ENCODE results near the gene LCN9. TPM values are rescaled to one million over a fixed set of nuclear protein-coding genes. Genes with fewer than 3 reads are reported as not detected.

The LCN9 gene
- total RNA-seq, 1 experiment from 2014 or later, result not detected

Other genes starting within 250 kb of the LCN9 start
- 22.6 and 30.6 TPM in 2 replicates for gene PPP1R26, start 183.5 kb upstream of the LCN9 start, total RNA-seq (2014; rRNA removed)
- 62.4 and 73.4 TPM in 2 replicates for gene MRPS2, start 162.6 kb upstream of the LCN9 start, total RNA-seq (2014; rRNA removed)
- gene LCN1, start 141.9 kb upstream of the LCN9 start, total RNA-seq (2014; rRNA removed), result not detected in 2 replicates
- not detected in 2 replicates for gene OBP2A, start 117.2 kb upstream of the LCN9 start, total RNA-seq (2014; rRNA removed)
- gene PAEP, start 101.6 kb upstream of the LCN9 start, total RNA-seq (2014; rRNA removed), result not detected in 2 replicates
- gene GLT6D1, start 23.8 kb upstream of the LCN9 start, total RNA-seq (2014; rRNA removed), result not detected in 2 replicates
- not detected in 2 replicates for gene SOHLH1, start 36.2 kb downstream of the LCN9 start, total RNA-seq (2014; rRNA removed)
- gene KCNT1, start 38.9 kb downstream of the LCN9 start, total RNA-seq (2014; rRNA removed), result not detected in 2 replicates
- 16.4 and 32.0 TPM in 2 replicates for gene CAMSAP1, start 244.2 kb downstream of the LCN9 start, total RNA-seq (2014; rRNA removed)